GM10266 (cell line): Measurements from ENCODE around the gene PAX4.

Source experiments
- DNase-seq: peaks from one replicate; pipeline ENCODE4 v3.0.0; 2012; ENCODE audit errors: extremely low spot score
- TF ChIP-seq, protein P1 (sequence below): IDR thresholded peaks from 2 replicates; pipeline ENCODE4 v1.5.1; 2012; ENCODE audit warnings: mild to moderate bottlenecking, low read depth; ENCODE audit not compliant: control insufficient read depth, insufficient read depth; ENCODE audit errors: missing control alignments

Gene PAX4

DNA sequence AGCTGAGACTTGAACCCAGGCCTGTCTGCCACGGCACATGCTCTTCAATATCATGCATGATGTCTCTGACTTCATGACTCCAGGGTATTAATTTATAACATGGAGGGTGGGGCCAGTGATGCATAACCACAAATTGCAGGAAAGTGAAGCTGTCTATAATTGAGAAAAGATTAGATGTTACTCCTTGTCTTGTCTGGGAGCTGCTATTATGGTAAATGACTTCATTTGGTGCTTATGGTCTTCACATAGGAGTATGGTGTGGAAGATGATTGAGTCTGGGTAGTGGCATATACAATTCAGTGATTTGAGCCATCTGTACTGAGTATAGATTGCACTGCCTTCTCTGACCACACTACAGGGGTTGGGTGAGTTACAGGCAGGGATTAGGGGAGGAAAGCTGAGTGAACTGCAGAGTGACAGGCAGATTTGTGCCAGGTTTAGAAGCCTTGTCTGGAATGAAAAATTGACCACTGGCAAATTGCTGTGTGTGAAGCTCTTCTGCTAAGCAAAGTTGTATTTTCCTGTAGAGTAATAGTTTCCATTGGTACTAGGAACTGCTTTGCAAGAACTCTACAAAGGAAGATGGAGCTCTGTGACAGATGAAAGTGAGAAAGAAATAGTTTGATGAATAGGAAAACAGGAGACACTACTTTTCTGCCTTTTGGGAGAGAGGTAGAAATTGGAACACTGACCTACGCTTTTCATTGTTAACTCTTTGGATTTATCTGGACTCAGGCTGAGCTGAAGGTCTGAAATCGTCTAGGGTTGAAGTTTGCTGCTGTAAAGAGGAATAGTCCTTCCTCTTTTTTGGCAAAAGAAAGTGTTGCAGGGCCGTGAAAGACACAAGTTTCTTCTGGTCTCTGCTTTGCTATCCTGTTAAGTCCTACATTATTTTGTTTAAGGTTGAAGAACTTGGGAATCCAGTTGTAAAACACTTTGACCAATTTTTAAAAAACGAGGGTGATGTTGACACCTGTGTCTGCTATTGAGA lies 36.8 kb upstream of the PAX4 start:
- TF ChIP-seq, protein P1, sequence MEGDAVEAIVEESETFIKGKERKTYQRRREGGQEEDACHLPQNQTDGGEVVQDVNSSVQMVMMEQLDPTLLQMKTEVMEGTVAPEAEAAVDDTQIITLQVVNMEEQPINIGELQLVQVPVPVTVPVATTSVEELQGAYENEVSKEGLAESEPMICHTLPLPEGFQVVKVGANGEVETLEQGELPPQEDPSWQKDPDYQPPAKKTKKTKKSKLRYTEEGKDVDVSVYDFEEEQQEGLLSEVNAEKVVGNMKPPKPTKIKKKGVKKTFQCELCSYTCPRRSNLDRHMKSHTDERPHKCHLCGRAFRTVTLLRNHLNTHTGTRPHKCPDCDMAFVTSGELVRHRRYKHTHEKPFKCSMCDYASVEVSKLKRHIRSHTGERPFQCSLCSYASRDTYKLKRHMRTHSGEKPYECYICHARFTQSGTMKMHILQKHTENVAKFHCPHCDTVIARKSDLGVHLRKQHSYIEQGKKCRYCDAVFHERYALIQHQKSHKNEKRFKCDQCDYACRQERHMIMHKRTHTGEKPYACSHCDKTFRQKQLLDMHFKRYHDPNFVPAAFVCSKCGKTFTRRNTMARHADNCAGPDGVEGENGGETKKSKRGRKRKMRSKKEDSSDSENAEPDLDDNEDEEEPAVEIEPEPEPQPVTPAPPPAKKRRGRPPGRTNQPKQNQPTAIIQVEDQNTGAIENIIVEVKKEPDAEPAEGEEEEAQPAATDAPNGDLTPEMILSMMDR, result no peak
- DNase-seq, result no peak

- no peak for DNase-seq
Observed at GRCh38 chr7:127653396-127653795, 35.5 kb upstream of the PAX4 start.

DNA sequence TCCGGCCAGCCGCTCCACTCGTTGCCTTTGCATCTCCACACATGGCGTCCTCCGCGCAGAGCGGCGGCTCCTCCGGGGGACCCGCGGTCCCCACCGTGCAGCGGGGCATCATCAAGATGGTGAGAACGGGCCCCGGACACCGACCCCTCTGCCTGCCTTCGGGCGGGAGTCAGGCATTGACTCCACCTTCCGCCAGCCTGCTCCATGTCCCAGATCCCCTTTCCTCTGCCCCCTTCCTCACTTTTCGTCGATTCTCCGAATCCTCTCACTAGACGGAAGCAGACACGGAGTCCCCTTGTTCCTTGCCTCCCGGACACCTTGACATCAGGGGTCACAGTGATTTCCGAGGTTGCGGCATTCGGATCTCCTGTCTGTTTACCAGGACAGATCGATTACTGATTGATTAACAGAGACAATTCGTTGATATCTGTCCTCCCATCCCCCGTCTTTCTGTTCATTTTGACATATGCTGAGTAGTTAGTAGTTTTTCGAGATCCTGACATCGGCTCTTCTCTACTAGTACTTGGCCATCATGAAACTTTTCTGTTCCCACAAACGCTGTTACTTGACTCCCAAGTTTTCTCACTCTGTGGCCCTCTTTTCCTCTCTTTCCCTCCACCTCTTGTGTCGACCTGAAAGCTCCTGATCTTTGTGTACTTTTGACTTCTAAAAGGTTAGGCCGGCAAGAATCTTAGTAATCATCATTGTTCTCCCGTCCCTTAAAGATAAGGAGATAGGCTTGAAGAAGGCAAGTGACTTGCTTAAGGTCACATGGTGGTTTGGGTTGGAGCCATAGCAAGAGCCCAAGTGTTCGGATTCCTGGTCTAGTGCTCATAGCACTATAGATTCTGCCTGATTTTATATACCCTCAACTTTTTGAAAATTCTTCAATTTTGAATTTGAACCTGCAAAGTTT lies 34.6 kb upstream of the PAX4 start:
- TF ChIP-seq, protein P1, result no peak
- no peak for DNase-seq

More at GRCh38 chr7:127653396-127653795, 35.5 kb upstream of the PAX4 start:
- TF ChIP-seq, protein P1, result no peak

GRCh38 chr7:127651556-127652332 lies 33.8 kb upstream of the PAX4 start, which contains the start of gene SND1:
TSS of gene SND1 (plus strand) at chr7:127652194. CDS start at chr7:127652374, 180 bp downstream.
- TF ChIP-seq, protein P1, result no peak
- DNase-seq, result peak; percentile 93

DNA sequence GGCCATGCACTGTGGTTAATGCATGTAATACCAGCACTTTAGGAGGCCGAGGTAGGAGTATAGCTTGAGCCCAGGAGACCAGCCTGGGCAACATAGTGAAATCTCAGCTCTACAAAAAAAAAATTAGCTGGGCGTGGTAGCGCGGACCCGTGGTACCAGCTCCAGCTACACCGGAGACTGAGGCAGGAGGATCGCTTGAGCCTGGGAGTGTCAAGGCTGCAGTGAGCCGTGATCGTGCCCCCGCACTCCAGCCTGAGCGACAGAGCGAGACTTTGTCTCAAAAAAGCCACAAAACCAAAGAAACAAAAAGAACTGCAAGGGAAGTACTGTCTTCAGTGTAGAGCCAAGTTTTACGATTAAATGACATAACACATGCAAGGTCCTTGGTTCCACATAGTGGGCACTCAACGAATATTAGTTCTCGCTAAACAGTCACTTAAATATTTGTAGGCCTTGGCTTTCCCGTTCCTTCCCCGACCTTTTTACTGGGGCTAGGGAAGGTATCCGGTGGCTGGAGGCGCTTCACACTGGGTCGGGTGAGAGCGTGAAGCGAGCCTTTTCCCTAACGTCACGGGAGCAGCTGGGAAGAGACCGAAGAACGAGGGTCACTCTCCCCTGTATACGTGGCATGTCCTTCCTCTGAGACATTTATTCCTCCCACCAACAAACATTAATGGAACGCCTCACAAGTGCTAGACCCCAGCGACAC lies 33.1 kb upstream of the PAX4 start:
- TF ChIP-seq, protein P1, result no peak
- DNase-seq, result peak; percentile 21

GRCh38 chr7:127648986-127649385 lies 31.0 kb upstream of the PAX4 start:
- DNase-seq, result no peak
- TF ChIP-seq, protein P1, result no peak
